Activated CD8-positive, alpha-beta T cell treated with anti-CD3 and anti-CD28 coated beads, Interleukin-2, amount 10 ng/mL, durations not matched to agents 7 days and 5 days (primary cell): ENCODE data around the gene MCAM. TPM values are rescaled to one million over a fixed set of nuclear protein-coding genes. Genes with fewer than 3 reads are reported as not detected.
A peak's percentile ranks its signal among the peaks of the same experiment; 100 is the strongest.

Experiments used
- ATAC-seq: fragments of 150-1000 bp; cut with Tn5 transposase; one replicate; pipeline ENCODE4 v1.10.0; 2021; ENCODE audit warnings: moderate library complexity
- CTCF ChIA-PET: fragments of 350-600 bp; sonication (Branson Sonifier 250); formaldehyde crosslinking; loops from one replicate; lab custom pipeline; 2021; ENCODE audit warnings: antibody characterized with exemption; lab: Charles Lee
- POLR2A ChIA-PET: fragments of 350-600 bp; sonication (Branson Sonifier 250); formaldehyde crosslinking; loops from one replicate; lab custom pipeline; 2021; ENCODE audit warnings: antibody characterized with exemption; lab: Charles Lee
- DNase-seq: peaks from one replicate; pipeline ENCODE4 v3.0.0-alpha.2; 2020
- H3K27ac Mint-ChIP-seq: one replicate; pipeline ENCODE4 v1.8.0; 2021; ENCODE audit warnings: mild to moderate bottlenecking, mixed read lengths
- H3K27me3 Mint-ChIP-seq: one replicate; pipeline ENCODE4 v1.8.0; 2021; ENCODE audit warnings: low read depth, mixed read lengths
- H3K36me3 Mint-ChIP-seq: one replicate; pipeline ENCODE4 v1.8.0; 2021; ENCODE audit warnings: low read depth, mixed read lengths
- H3K4me1 Mint-ChIP-seq: one replicate; pipeline ENCODE4 v1.8.0; 2021; ENCODE audit warnings: low read depth, mixed read lengths
- H3K4me3 Mint-ChIP-seq: one replicate; pipeline ENCODE4 v1.8.0; 2021; ENCODE audit warnings: mild to moderate bottlenecking, mixed read lengths
- H3K9me3 Mint-ChIP-seq: one replicate; pipeline ENCODE4 v1.8.0; 2022; ENCODE audit warnings: mixed read lengths; ENCODE audit not compliant: insufficient read depth
- total RNA-seq, 2 experiments: library from RNA; stranded (reverse); gene quantifications; one replicate each; pipeline ENCODE4 v1.2.3, GENCODE V29; 2021

Gene MCAM
- total RNA-seq, 2 experiments from 2014 or later, result 2.9 to 4.4 TPM

DNA sequence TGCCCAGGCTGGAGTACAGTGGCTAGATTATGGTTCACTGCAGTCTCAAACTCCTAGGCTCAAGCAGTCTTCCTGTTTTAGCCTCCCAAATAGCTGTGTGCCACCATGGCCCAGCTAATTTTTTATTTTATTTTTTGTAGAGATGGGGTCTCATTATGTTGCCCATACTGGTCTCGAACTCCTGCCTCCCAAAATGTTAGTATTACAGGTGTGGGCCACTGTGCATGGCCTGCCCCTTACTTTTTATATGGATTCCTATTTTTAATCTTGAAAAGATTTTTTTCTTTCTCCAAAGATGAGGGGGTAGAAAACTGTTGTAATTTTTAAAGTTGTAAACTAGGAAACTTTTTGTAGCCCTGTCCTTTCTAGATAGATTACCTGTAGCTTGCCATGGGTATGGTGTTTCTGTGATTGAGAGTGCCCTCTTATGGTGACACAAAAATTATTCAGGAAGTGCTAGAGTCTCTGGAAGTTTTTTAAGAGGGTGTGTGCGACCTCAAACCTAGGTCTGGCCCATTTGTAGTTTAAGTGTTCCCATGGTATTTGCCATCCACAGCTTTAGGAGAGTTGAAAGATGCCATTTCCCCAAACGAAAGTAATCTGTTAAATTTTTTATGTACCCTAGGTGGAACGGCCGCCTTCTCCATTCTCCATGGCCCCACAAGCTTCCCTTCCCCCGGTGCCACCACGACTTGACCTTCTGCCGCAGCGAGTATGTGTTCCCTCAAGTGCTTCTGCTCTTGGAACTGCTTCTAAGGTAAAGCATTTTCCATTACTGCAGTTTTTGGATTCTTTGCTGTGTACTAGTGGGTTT, 32.4 kb downstream of the MCAM start:
- H3K4me1 Mint-ChIP-seq, result peaks cover 31% of the 10 kb centered on the region
- H3K27me3 Mint-ChIP-seq, result no peaks in the 10 kb centered on the region
- ATAC-seq, result peak; percentile 88
- no peak overlapping the region for H3K4me3 Mint-ChIP-seq
- peaks cover 56% of the 10 kb centered on the region for H3K36me3 Mint-ChIP-seq
- ChIA-PET POLR2A (interaction anchor here (0.5 to 1.3 kb wide), 4 partner anchors 18 to 287 kb away, joined by 3 to 4 read pairs (median 4); partner anchors contain the start of gene CENATAC), CTCF (interaction anchor here (0.6 to 4.5 kb wide), 28 partner anchors 9 to 583 kb away, joined by 3 to 66 read pairs (median 4); partner anchors contain the start of genes CBL, NLRX1 and VPS11)
- H3K27ac Mint-ChIP-seq, result no peak overlapping the region
- H3K9me3 Mint-ChIP-seq, result no peaks in the 10 kb centered on the region
- DNase-seq, result peak; percentile 29

DNA sequence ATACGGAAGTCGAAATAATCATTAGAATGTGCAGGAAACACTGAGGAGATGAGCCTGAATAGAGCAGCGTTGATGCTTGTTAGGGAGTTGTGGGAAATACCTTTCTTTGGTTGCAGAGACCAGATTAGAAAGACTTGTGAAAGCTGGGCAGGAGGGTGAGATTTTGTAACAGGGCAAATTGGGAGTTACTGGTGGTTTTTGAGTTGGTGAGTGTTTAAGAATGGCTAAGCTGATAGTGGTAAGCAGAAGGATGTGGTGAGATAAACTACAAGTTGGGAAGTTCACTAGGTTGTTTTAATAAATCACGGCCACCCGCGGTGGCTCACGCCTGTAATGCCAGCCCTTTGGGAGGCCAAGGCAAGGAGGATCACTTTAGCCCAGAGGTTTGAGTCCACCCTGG, 34.4 kb downstream of the MCAM start:
- ATAC-seq (no peak), DNase-seq (no peak)
- no peak overlapping the region for H3K27ac Mint-ChIP-seq
- POLR2A ChIA-PET, result interaction anchor here (0.7 kb wide), 1 partner anchor 17 kb away, joined by 3 read pairs; no protein-coding TSS in a partner anchor
- peaks cover 31% of the 10 kb centered on the region for H3K4me1 Mint-ChIP-seq
- no peak overlapping the region for H3K4me3 Mint-ChIP-seq
- H3K36me3 Mint-ChIP-seq, result peaks cover 56% of the 10 kb centered on the region
- no peaks in the 10 kb centered on the region for H3K27me3 Mint-ChIP-seq
- H3K9me3 Mint-ChIP-seq, result no peaks in the 10 kb centered on the region
- CTCF ChIA-PET, result interaction anchor here (0.7 to 4.5 kb wide), 11 partner anchors 9 to 215 kb away, joined by 3 to 66 read pairs (median 7); partner anchors contain the start of genes CBL and VPS11

DNA sequence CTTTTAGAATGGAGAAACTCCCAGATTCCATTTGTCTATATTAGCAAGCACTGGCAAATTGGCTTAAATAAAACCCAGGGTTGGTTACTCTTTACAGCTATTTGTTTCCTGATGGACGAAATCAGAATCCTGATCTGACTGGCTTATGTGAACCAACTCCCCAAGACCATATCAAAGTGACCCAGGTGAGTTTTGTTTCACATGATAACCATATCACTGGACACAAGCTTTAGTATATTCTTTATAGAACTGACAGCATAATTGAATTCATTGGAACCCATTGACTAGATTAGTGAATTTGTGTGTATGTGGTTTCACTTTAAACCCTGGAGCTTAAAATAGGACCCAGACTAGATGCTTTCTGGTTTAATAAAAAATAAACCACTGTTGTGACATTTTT, 39.3 kb downstream of the MCAM start:
- Mint-ChIP-seq H3K36me3 (peaks cover 59% of the 10 kb centered on the region), H3K27me3 (no peaks in the 10 kb centered on the region), H3K27ac (no peak overlapping the region), H3K4me1 (peaks cover 14% of the 10 kb centered on the region), H3K9me3 (no peaks in the 10 kb centered on the region), H3K4me3 (no peak overlapping the region)
- CTCF ChIA-PET, result interaction anchor here (0.6 to 5.2 kb wide), 6 partner anchors 14 to 81 kb away, joined by 4 to 34 read pairs (median 4); no protein-coding TSS in a partner anchor
- POLR2A ChIA-PET, result interaction anchor here (1.3 kb wide), 1 partner anchor 11 kb away, joined by 4 read pairs; no protein-coding TSS in a partner anchor
- no peak for DNase-seq
- ATAC-seq, result no peak

DNA sequence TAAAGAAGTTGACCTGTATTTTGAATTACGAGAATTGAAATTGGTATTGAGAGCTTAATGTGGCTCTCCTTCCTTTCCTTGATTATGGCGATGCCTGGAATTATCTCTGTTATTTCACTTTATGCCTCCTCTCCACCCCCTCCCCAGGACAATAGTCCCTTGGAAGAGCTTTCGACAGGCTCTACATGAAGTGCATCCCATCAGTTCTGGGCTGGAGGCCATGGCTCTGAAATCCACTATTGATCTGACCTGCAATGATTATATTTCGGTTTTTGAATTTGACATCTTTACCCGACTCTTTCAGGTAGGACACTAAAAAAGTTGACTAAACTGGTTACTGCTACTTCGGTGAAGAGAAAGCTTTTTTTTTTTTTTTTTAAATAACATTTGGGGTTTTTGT, 43.2 kb downstream of the MCAM start:
- DNase-seq (no peak), ATAC-seq (no peak)
- Mint-ChIP-seq H3K4me3 (no peak overlapping the region), H3K27me3 (no peaks in the 10 kb centered on the region), H3K9me3 (no peaks in the 10 kb centered on the region), H3K36me3 (peaks cover 48% of the 10 kb centered on the region), H3K4me1 (no peaks in the 10 kb centered on the region), H3K27ac (no peak overlapping the region)
- CTCF ChIA-PET, result interaction anchor here (0.8 to 2.1 kb wide), 6 partner anchors 10 to 77 kb away, joined by 3 to 22 read pairs (median 3); no protein-coding TSS in a partner anchor
- POLR2A ChIA-PET, result no interaction called here

DNA sequence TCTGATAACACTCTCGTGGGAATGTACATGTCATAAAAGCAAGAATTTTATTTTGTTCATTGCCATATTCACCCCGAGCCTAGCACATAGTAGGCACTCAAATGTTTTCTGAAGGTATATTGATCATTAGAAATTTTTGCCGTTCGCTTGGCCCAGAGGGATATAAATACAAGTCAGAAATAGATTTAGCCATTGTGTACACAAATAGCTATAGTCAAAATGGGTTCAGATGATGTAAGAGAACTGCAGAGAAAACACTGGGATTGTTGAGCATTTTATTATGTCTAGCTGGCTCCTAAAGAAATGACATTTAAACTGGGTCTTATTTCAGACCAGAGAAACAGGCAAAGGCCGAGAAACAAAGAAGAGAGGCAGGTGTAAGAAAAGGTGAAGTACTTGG, 49.3 kb downstream of the MCAM start:
- Mint-ChIP-seq H3K4me3 (no peak overlapping the region), H3K27me3 (no peaks in the 10 kb centered on the region), H3K27ac (peak overlapping the region; percentile 85), H3K4me1 (peaks cover 30% of the 10 kb centered on the region), H3K9me3 (no peaks in the 10 kb centered on the region), H3K36me3 (peaks cover 14% of the 10 kb centered on the region)
- no peak for DNase-seq
- no peak for ATAC-seq
- POLR2A ChIA-PET, result no interaction called here
- CTCF ChIA-PET, result interaction anchor here (1.1 to 9.5 kb wide), 4 partner anchors 15 to 62 kb away, joined by 3 to 83 read pairs (median 46); partner anchors contain the start of gene CBL

DNA sequence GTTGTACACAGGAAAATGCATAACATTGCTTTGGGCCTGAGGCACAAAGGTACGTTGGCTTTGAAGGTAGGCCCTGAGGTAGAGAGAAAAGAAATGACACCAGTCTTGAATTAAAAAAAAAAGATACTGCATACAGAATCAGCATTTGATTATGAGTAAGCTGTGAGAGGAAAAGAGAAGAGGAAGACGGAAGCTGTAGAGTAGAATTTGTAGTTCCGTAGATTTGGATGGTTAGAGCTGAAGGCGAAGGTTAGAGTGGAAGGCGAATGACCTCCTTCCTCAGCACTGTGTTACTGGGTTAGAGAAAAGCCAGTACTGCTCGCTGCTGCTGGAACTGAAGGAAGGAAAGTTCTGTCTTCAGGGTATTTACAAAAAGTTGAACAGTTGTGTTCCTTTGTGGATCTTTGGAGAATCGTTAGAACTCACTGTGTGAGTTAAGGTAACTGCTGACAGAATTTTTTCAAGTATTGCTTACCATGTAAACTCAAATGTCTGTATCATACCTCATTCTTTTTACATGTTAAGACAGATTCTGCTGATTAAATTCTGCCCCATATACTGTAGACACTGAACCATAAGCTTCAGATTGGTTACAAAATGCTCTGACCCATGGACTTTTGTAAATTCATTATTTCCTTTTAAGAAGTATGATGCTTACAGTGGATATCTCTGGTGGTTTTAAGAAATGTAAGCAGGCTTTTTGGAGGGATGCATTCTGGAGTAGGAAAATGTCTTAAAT, 50.2 kb downstream of the MCAM start:
- ATAC-seq (peak; percentile 35), DNase-seq (no peak)
- Mint-ChIP-seq H3K27ac (peak overlapping the region; percentile 85), H3K9me3 (no peaks in the 10 kb centered on the region), H3K4me3 (peak overlapping the region; percentile 46), H3K4me1 (peaks cover 30% of the 10 kb centered on the region), H3K27me3 (no peaks in the 10 kb centered on the region), H3K36me3 (peaks cover 5% of the 10 kb centered on the region)
- ChIA-PET CTCF (interaction anchor here (0.9 to 9.5 kb wide), 11 partner anchors 11 to 148 kb away, joined by 3 to 83 read pairs (median 4); partner anchors contain the start of gene CBL), POLR2A (interaction anchor here (0.6 to 1.2 kb wide), 4 partner anchors 11 to 61 kb away, joined by 3 to 7 read pairs (median 4); partner anchors contain the start of gene CBL)

DNA sequence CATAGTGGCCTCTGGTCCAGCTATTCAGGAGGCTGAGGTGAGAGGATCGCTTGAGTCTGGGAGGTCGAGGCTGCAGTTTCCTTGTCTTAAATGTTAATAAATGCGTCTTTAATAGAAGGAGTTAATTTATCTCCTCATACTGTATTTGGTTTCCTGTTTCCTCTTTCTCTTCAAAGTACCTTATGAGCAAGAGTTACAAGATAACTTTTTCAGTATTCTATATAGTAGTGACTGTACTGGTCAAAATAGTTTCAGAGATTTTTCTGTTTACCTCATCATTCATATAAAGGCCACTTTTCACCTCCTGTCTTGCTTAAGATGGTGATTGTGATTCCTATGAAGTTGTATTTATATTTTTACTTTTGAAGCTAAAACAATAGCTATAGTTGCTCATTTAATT, 50.9 kb downstream of the MCAM start:
- no peak for ATAC-seq
- H3K27ac Mint-ChIP-seq, result peak overlapping the region; percentile 85
- CTCF ChIA-PET, result interaction anchor here (0.9 to 9.5 kb wide), 9 partner anchors 12 to 147 kb away, joined by 3 to 83 read pairs (median 5); partner anchors contain the start of gene CBL
- no peak for DNase-seq
- H3K36me3 Mint-ChIP-seq, result peaks cover 5% of the 10 kb centered on the region
- H3K4me3 Mint-ChIP-seq, result peak overlapping the region; percentile 46
- H3K27me3 Mint-ChIP-seq, result no peaks in the 10 kb centered on the region
- POLR2A ChIA-PET, result interaction anchor here (0.9 to 1.2 kb wide), 3 partner anchors 12 to 60 kb away, joined by 3 to 7 read pairs (median 4); partner anchors contain the start of gene CBL
- no peaks in the 10 kb centered on the region for H3K9me3 Mint-ChIP-seq
- H3K4me1 Mint-ChIP-seq, result peaks cover 30% of the 10 kb centered on the region

DNA sequence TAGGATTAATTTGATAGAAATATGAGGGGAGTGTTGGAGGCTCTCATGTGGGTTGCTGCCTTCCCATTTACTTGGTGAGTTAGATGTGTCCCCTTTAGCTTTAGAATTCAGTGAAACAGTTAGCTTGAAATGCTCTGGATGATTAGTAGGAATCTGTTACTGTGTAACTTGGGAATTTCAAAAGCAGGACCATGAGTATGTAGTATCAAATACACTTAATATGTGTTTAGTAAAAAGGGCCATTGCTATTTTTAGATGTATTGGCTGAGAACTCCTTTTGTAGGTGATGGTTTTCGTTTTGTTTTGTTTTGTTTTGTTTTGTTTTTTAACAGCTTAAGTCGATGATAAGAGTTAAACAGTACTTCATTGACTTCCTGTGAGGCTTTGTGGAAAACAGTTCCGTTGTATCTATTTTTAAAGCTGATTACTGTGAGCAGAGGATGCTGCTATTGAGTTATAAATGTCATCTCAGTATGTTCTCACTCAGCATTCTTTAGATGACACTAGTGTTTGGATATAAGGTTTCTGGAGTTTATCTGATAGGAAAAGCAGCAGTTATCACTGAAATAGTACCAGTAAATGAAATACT, 53.5 kb downstream of the MCAM start:
- Mint-ChIP-seq H3K27ac (no peak overlapping the region), H3K4me1 (peaks cover 48% of the 10 kb centered on the region), H3K9me3 (no peaks in the 10 kb centered on the region), H3K27me3 (no peaks in the 10 kb centered on the region), H3K36me3 (peaks cover 12% of the 10 kb centered on the region), H3K4me3 (no peak overlapping the region)
- peak; percentile 58 for ATAC-seq
- CTCF ChIA-PET, result interaction anchor here (0.6 to 9.5 kb wide), 20 partner anchors 8 to 198 kb away, joined by 3 to 83 read pairs (median 4); partner anchors contain the start of gene CBL
- POLR2A ChIA-PET, result interaction anchor here (0.9 to 1.8 kb wide), 3 partner anchors 58 to 95 kb away, joined by 3 to 12 read pairs (median 7); partner anchors contain the start of genes CBL and NLRX1
- DNase-seq, result no peak

DNA sequence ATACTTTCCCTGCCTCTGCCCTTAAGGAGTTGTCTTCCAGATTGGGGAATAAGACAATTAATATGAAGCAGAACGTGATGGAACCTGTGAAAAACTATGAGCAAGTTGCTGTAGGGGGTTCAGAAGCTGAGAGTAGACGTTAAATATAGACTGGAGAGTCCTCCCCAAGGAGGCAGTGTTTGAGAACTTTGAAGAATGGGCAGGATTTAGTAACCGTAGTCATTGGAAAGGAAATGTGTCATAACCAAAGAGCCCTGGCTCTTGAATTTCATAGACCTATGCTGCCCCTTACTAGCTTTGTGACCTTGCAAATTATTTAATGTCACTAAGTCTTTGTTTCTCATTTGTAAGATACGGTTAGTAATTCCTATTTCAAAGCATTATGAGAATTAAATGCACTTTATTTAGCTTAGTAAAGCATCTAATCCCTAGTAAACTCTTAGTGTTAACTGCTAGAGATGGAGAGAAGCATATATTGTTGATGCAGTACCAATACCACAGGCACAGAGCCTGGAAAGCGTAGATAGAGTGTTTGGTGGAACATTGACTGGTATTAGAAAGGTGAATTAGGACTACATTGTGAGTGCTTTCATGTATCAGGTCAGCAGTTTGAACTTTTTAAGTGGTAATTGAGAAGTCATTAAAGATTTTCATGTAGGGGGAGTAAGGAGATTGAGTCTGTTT, 54.1 kb downstream of the MCAM start:
- CTCF ChIA-PET, result interaction anchor here (0.6 to 9.5 kb wide), 21 partner anchors 8 to 197 kb away, joined by 3 to 83 read pairs (median 4); partner anchors contain the start of gene CBL
- no peaks in the 10 kb centered on the region for H3K9me3 Mint-ChIP-seq
- peak; percentile 63 for ATAC-seq
- H3K27me3 Mint-ChIP-seq, result no peaks in the 10 kb centered on the region
- POLR2A ChIA-PET, result interaction anchor here (0.9 to 1.8 kb wide), 3 partner anchors 57 to 94 kb away, joined by 3 to 12 read pairs (median 7); partner anchors contain the start of genes CBL and NLRX1
- H3K36me3 Mint-ChIP-seq, result peaks cover 16% of the 10 kb centered on the region
- H3K4me3 Mint-ChIP-seq, result no peak overlapping the region
- peak; percentile 47 for DNase-seq
- H3K27ac Mint-ChIP-seq, result no peak overlapping the region
- H3K4me1 Mint-ChIP-seq, result peaks cover 50% of the 10 kb centered on the region

DNA sequence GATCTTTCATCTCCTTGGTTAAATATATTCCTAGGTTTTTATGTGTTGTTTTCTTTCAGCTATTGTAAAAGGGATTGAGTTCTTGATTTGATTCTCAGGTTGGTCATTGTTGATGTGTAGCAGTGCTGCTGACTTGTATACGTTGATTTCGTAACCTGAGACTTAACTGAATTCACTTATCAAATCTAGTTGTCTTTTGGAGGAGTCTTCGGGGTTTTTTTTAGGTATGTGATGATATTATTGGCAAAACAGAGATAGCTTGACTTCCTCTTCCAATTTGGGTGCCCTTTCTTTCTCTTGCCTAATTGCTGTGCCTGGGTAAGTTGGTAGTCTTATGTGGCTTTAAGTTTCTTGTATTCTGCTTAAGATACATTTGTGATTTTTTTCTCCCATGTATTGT, 57.9 kb downstream of the MCAM start:
- no peaks in the 10 kb centered on the region for H3K27me3 Mint-ChIP-seq
- ATAC-seq, result no peak
- peaks cover 23% of the 10 kb centered on the region for H3K36me3 Mint-ChIP-seq
- H3K9me3 Mint-ChIP-seq, result no peaks in the 10 kb centered on the region
- peak overlapping the region; percentile 0 for H3K4me3 Mint-ChIP-seq
- ChIA-PET POLR2A (interaction anchor here (0.5 kb wide), 1 partner anchor 118 kb away, joined by 3 read pairs; no protein-coding TSS in a partner anchor), CTCF (interaction anchor here (1.4 to 9.5 kb wide), 5 partner anchors 10 to 64 kb away, joined by 4 to 83 read pairs (median 66); partner anchors contain the start of gene CBL)
- H3K27ac Mint-ChIP-seq, result peak overlapping the region; percentile 23
- DNase-seq, result no peak
- peaks cover 37% of the 10 kb centered on the region for H3K4me1 Mint-ChIP-seq
